Stimulated activated naive CD4-positive, alpha-beta T cell treated with Interleukin-2 at 50 U/mL for 16 hours (primary cell): ENCODE measurements around the gene ANKRD6.

Experiments
- DNase-seq: peaks from one replicate; lab custom pipeline; 2025; lab: John Stamatoyannopoulos, UW

ANKRD6 gene

GRCh38 chr6:89471287-89471867, 38.4 kb downstream of the ANKRD6 start:
- DNase-seq, result no peak

GRCh38 chr6:89475101-89475500, 42.1 kb downstream of the ANKRD6 start:
- no peak for DNase-seq

- DNase-seq, result no peak
These were observed 42.7 kb downstream of the ANKRD6 start for GRCh38 chr6:89475634-89476033.

- no peak for DNase-seq
These were observed 46.9 kb downstream of the ANKRD6 start for GRCh38 chr6:89479897-89480296.

- no peak for DNase-seq
These were observed 48.7 kb downstream of the ANKRD6 start for GRCh38 chr6:89481695-89482094.

GRCh38 chr6:89482126-89482525, 49.2 kb downstream of the ANKRD6 start:
- DNase-seq, result no peak

- no peak for DNase-seq
These were observed 50.3 kb downstream of the ANKRD6 start for GRCh38 chr6:89483111-89483720.

- no peak for DNase-seq
These were observed 52.4 kb downstream of the ANKRD6 start for GRCh38 chr6:89485320-89485719.

- no peak for DNase-seq
These were observed 54.9 kb downstream of the ANKRD6 start for GRCh38 chr6:89487864-89488263.

GRCh38 chr6:89488438-89488837, 55.5 kb downstream of the ANKRD6 start:
- no peak for DNase-seq

- no peak for DNase-seq
These were observed 56.1 kb downstream of the ANKRD6 start for GRCh38 chr6:89489078-89489477.

- DNase-seq, result no peak
These were observed 59.2 kb downstream of the ANKRD6 start for GRCh38 chr6:89492025-89492640.

- DNase-seq, result no peak
These were observed 61.3 kb downstream of the ANKRD6 start for GRCh38 chr6:89494131-89494793.

GRCh38 chr6:89495961-89496535, 63.1 kb downstream of the ANKRD6 start:
- no peak for DNase-seq

- DNase-seq, result no peak
These were observed 67.7 kb downstream of the ANKRD6 start for GRCh38 chr6:89500611-89501010.

- no peak for DNase-seq
These were observed 68.3 kb downstream of the ANKRD6 start for GRCh38 chr6:89501222-89501621.

- no peak for DNase-seq
These were observed 68.8 kb downstream of the ANKRD6 start for GRCh38 chr6:89501753-89502152.

- no peak for DNase-seq
These were observed 70.7 kb downstream of the ANKRD6 start for GRCh38 chr6:89503641-89504040.

GRCh38 chr6:89505847-89506246, 72.9 kb downstream of the ANKRD6 start:
- no peak for DNase-seq

- no peak for DNase-seq
These were observed 74.0 kb downstream of the ANKRD6 start for GRCh38 chr6:89506716-89507617.

- DNase-seq, result no peak
These were observed 76.0 kb downstream of the ANKRD6 start for GRCh38 chr6:89508755-89509563.
